ENCODE data around the gene TIMM17A.
A peak's percentile ranks its signal among the peaks of the same experiment; 100 is the strongest.
"Not testable (repeated sequence)": the region's sequence is repeated elsewhere in the genome, so short reads cannot be mapped to it uniquely, and the experiment has no call there.

The TIMM17A gene

DNA sequence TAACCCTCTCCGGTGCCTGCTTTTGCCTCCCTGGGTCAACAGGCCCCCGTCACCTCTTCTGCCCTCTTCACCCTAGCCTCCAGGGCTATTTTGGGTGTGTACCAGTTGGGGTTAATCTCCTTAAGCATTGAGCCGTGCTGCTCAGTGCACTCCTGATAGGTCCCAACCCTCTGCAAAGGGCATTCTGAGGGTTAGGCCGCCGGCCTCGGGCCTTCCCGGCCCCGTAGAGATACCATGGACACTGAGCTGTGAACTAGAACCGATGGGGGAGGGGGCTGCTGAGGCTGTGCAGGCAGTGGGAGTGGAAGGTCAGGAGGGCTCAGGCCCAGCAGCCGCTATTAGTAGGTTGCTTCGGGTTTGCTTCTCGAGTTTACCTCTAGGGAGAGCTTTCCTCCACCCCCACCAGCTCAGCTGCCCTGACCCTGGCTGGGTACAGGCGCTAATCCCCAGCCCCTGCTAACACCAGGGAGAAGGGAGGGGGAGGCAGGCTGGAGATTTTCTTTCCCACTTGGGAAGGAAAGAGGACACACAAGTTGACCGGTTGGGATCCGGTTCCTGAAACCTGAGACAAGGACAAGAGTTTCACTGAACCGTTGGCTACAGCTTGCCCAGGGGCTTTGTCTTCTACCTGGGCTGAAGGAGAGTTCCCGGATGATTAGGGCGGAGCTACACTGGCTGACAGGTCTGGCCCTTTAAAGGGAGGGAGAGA lies 13.7 kb upstream of the TIMM17A start:
- DNase-seq = no peak

DNA sequence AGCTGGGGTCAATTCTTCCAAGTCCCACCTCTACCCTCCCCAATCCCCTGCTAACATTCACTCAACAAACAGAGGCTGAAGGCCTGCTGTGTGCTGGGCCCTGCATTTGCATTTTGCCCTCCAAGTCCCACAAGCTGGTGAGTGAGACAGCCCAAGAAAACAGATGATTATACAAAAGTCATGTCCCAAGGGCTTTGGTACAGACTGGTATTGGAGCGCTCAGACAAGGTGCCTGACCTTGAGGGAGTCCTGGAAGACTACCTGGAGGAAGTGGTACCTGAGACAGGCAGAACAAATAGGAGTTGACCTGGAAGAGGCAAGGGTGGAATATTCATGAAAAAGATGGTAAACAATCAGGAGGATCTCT lies 13.2 kb upstream of the TIMM17A start:
- DNase-seq = no peak

DNA sequence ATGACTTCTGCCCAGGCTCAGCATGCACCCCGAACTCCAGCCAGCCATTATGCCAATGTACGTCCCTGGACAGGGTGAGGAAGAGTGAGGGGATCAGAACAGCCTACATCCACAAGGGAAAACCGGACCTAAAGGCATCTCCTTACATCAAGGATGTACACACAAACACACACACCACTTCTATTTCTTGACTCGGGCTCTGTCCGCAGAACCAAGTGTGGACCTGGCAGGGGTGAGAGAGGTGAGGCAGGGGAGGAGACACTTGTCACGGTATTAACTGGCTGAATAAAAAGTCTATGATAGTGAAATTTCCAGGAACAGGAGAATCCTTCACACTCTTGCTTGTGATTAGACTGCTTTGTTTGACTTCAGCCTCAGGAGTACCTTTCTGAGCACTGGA lies 11.3 kb upstream of the TIMM17A start:
- DNase-seq = no peak

DNA sequence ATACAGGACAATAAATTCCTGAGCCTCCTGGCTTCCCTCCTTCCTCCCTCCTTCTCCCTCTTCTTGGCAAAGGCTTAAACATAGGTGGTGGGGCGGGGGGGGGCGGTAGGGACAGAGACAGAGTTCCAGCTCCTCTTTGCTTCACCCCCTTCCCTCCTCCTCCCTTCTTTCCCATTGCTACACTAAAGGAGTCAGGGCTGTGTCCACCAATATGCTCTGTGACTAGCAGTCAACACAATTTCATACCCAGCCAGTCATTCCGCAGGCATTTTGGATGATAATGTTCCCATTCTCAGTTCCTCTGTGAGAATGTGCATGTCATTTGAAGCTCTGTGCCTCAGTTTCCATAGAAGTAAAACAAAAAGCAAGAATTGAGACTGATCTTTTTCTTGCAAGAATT lies 10.7 kb upstream of the TIMM17A start:
- DNase-seq = no peak

DNA sequence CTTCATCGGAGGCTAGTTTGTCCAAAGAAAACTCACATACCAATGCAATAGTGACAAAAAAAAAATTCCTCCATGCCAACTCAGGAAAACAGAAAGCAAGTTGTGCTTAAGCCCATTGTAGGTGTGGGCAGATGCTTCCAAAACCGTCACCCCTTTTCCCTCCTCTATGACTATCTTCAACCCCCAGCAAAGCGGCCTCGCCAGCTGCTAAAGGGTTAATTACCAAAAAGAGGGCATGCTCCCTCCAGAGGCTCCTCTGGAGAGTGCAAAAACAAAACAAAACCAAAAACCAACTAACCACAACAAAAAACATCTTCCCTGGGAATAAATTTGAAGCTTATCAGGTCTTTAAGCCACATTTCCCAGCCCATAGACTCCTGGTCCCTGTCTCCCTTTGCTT lies 10.1 kb upstream of the TIMM17A start:
- no peak for DNase-seq

DNA sequence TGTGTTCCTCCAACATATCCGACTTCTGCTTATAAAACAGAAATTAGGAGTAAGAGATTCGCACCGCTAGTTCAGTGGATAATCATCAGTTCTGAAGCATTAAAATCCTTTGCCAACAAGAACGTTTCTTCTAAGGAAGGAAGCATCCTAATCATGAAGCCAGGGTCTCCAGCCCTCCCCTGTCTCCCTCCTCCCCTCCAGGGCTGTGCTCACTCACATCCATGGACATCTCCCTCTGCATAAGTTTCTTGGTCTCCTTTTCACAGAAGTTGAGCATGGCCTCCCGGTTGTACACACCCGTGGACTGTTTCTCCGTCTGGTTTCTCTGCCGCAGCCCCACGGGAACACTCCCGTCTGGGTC lies 9.5 kb upstream of the TIMM17A start:
- DNase-seq = no peak

DNA sequence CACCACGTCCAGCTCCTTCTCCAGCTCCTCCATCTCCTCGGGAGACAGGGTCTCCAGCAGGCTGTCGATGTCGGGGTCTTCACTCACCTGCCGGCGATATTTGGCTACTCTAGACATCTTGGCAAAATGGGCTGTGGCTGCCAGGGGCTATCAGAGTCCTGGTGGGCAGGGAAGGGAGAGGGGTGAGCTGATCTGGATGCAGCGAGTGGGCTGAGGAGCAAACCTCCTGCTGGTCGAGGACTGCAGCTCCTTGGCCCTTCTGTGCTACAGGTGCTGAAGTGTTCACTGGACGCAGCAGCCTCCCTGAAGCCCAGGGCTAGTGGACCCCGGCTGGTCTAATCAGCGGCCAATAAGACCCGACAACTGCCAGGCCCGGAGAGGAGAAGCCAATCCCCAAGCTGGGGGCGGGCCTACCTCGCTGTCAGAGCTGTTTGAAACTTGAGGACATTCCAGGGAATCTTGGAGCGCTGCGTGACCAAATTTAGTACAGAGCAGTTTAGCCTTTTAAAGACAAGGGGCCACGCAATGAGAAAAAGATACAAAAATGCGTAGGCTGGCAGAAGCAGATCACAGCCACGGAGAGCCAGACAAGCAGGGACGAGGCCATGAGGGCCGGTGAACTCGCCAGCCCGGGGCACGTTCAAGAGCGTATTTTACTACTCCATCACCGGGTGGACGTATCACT lies 8.9 kb upstream of the TIMM17A start, which contains the start of gene LMOD1:
Gene LMOD1 (minus strand): TSS at position 325 of the 685 bp plus-strand sequence. CDS start 208 bp downstream, at position 117.
- DNase-seq = no peak

DNA sequence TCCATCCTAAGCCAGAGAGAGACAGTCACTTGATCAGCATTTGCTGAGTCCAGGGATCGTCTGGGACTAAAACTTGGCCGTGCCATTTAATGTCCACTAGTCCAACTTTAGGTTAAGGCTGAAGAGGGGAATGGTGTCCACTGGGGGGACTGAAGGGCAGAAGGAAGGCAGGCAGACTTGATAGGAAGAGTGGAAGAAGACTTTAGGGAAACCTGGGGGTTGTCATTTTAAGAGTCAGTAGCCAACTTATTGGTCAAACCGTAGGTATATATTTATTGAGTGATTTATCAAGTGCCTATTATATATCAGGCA lies 7.7 kb upstream of the TIMM17A start:
- DNase-seq = no peak

DNA sequence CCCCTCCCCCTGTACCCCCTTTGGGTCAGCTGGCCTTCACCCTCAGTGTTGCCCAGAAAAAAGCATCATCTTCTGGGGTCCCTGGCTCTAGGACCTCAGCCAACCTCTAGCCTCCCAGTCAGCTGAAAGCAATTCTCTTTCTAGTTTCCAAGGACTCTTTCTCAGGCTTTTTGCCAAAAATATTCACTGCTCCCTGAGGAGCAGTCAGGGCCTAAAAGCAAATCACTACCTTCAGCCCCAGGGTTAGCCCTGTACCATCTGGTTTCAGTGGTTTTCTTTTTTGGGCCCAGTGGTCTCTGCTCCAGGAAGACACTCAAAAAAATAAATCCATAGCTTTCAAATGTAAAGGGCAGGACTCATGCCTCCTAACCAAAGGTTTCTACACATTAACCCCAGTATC lies 5.8 kb upstream of the TIMM17A start:
- no peak for DNase-seq

DNA sequence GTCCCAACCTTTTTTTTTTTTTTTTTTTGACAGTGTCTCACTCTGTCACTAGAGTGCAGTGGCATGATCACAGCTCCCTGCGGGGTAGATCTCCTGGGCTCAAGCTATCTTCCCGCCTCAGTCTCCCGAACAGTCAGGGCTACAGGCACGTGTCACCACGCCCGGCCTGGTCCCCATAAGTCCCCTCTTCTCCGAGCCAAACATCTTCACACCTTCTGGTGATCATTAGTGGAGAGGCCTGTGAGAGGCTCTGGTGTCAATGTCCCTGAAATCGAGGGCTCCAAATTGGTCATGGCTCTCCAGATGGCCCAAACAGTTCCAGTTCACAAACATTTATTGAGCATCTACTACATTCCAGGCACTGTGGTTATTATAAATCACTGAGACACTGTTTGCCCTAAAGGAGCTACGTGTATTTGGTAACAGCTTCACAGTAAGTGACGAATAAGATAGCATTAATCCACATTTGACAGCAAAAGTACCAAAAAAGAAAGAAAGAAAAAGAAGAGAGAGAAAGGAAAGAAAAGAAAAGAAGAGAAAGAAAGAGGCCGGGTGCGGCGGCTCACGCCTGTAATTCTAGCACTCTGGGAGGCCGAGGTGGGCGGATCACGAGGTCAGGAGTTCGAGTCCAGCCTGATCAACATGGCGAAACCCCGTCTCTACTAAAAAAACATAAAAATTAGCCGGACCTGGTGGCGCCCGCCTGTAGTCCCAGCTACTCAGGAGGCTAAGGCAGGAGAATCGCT lies 867 bp upstream of the TIMM17A start:
- peak; percentile 19 for DNase-seq

DNA sequence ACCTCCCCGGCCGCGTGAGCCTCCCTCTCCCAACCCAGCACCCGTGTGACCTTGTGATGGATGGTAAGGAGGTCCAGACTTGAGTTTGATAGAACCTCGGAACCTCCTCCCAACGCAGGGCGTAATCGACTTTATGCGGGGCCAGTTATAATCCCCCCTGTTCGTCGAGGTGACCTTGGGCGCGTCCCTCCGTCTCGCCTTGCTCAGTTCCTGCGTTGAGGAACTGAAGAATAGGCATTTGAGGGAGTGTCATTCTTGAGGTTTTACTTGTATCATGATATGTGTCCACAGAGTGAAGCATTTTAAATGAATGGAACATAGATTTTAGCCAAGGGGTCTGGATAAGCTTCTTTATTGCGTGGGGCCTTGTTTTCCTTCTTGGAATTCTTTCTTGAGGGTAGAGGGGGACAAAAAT lies 433 bp downstream of the TIMM17A start:
- DNase-seq = no peak

DNA sequence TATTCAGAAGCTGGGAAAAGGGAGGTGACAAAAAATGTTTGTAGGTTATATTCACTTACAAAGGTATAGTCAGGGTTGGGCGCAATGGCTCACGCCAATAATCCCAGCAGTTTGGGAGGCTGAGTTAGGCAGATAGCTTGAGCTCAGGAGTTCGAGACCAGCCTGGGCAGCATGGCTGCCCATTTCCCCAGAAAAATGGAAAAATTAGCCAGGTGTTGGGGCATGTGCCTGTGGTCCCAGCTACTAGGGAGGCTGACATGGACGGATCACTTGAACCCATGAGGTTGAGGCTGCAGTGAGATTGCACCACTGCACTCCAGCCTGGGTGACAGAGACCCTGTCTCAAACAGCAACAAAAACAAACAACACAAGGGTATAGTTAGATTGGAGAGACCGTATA lies 3.0 kb downstream of the TIMM17A start:
- no peak for DNase-seq

DNA sequence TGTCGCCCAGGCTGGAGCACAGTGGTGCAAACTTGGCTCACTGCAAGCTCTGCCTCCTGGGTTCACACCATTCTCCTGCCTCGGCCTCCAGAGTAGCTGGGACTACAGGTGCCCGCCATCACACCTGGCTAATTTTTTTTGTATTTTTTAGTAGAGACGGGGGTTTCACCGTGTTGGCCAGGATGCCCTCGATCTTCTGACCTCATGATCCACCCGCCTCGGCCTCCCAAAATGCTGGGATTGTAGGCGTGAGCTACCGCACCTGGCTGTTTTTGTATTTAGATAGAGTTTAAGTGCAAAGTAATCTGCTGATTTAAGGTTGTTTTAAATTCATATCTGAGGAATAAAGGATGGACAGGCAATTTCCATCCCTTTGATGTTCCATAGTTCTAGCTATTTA lies 7.1 kb downstream of the TIMM17A start:
- not testable (repeated sequence) for DNase-seq

DNA sequence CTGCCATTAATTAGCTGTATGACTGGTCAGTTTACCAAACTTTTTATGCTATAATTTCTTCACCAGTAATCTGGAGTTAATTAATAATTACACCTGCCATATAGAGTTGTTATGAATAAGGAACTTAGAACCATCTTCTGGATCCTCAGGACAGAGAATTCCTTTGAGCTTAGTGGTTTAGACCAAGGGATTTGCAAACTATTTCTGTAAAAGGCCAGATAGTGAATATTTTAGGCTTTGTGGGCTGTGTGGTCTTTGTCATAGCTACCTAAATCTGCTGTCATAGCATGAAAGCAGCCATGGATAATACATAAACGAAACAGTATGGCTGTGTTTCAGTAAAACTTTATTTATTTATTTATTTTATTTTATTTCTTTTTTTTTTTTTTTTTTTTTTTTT lies 9.0 kb downstream of the TIMM17A start:
- DNase-seq = no peak

DNA sequence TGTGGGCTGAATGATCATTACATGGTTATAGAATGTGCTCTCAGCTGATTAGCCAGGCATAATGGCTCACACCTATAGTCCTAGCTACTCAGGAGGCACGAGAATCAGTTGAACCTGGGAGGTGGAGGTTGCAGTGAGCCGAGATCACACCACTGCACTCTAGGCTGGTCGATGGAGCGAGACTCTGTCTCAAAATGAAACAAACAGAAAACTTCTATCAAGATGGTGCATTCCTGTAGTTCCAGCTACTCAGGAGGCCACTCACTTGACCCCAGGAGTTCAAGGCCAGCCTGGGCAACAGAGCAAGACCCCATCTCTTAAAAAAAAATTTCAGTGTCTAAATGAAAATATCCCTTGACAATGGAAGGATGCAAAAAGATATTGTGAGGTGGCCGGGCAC lies 10.9 kb downstream of the TIMM17A start:
- DNase-seq = no peak

DNA sequence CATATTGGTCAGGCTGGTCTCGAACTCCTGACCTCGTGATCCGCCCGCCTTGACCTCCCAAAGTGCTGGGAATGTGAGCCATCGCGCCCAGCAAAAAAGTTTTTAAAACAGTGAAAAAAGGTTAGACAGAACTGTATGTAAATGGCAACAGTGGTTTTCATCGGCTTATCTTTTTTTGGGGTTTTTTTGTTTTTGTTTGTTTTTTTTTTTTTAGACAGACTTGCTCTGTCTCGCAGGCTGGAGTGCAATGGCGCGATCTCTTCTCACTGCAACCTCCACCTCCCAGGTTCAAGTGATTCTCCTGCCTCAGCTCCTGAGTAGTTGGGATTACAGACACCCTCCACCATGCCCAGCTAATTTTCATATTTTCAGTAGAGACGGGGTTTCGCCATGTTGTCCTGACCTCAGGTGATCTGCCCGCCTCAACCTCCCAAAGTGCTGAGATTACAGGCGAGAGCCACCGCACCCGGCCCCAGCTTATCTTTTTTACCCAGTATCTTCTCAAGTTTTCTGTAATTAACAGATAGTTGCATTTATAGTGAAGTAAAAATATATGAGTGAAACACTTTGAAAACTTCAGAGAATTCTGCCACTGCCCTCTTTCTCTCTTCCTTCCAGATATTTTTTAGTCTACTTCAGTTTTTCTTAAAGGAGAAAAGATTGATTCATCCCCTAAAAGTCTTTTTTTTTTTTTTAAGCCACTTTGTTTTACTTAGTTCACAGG lies 13.1 kb downstream of the TIMM17A start:
- no peak for DNase-seq

DNA sequence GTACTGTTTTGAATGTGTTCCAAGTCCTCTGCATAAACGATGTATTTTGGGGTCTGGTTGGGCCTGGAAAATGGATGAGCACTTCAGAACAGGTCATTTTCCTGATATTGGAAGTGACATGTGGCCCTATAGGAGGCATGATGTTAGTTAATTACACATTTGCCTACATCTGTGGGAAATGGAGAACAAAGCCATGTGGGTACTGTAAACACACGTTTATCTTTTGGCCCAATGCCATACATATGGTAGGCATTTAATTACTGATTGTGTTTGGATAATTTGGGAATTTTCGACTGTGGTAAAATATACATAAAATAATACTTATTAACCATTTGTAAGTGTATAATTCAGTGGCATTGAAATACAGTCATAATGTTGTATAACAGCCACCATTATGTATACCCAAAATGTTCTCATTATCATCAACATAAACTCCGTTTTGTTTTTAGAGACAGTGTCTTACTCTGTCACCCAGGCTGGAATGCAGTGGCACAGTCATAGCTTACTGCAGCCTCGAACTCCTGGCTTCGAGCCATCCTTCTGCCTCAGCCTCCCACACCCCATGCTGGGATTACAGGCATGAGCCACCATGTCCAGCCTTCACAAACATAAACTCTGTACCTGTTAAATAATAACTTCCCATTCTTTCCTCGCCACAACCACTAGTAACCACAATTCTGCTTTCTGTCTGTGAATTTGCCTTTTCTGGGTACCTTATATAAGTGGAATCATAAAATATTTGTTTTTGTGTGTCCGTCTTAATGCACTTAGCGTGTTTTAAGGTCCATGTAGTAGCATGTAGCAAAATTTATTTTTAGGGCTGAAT lies 15.2 kb downstream of the TIMM17A start:
- DNase-seq = no peak

DNA sequence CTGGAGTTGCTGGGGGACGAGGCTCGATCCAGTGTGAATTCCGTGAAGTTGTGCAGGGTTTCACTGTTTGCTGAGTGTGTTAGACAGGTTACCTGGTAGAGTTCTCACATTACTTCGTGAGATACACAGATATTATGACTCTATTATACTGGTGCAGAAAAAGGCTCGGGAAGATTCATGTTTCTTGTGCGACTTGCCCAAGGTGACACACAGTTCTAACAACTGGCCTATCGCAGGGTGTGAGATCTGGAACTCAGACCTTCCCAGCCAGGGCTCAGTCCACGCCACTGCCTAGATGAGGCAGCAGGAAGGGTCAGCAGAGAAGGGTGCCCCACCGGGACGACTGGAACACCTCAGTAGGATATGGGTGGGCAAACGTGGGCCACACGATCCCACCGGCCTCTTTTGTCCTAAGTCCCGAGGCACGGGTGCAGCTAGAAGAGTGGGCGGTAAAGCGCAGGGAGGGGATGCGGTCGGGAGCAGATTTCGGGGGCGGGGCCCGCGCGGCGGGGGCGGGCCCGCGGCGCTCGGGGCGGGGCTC lies 26.8 kb downstream of the TIMM17A start:
- peak; percentile 64 for DNase-seq

DNA sequence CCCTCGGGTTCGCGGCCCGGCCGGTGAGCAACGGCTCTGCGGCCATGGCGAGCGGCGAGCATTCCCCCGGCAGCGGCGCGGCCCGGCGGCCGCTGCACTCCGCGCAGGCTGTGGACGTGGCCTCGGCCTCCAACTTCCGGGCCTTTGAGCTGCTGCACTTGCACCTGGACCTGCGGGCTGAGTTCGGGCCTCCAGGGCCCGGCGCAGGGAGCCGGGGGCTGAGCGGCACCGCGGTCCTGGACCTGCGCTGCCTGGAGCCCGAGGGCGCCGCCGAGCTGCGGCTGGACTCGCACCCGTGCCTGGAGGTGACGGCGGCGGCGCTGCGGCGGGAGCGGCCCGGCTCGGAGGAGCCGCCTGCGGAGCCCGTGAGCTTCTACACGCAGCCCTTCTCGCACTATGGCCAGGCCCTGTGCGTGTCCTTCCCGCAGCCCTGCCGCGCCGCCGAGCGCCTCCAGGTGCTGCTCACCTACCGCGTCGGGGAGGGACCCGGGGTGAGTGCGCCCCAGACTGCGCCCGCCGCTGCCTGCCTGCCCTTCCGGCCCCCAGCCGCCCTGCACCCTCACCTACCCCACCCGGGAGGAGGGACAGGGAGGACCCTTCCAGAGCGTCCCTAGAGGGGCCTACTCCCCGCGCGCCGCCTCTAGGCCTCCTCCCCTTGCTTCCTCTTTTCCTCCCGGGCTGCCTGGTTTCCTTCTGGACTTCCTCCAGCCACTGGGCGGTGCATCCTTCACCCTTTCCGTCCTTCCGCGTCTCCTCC lies 27.5 kb downstream of the TIMM17A start, which contains the start of gene RNPEP:
Gene RNPEP (plus strand): TSS at position 26 of the 757 bp plus-strand sequence. CDS start 19 bp downstream, at position 45.
- peak; percentile 60 for DNase-seq

DNA sequence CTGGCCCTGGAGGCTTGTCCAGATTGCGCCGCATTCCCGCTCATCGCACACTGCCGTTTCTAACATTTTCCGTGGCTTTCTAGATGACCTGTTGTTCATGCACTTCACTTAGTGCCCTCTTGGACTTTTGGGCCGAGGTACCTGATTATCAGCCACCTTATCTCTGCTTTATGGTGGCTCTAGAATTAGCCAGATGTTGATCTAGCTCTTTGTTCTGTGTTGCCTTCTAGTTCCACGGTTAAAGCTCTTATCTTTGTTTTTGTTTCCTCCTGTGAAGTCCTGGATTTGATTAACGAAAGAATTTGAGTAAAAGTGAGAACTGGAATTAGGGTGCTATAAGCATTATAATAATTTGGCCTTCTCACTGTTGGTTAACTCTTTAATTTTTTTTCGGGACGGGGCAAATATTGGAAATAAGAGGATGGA lies 28.1 kb downstream of the TIMM17A start:
- DNase-seq = no peak

DNA sequence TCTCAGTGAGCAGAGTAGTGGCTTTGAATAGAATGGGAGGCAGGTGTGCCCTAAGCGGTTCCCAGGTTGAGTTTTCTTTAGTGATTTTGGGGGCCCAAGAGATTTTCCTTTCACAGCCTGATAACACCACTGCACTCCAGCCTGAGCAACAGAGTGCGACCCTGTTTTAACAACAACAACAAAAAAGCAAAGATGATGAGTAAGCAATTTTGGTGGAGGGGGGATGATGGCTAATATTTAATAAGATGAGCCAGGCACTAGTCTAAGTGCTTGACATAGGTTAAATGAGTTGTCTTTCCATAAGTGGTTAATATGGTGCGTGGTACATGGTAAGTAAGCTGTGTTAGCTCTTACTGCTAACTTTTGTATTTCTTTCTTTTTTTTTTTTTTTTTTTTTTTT lies 29.1 kb downstream of the TIMM17A start:
- no peak for DNase-seq

Measured in activated naive CD4-positive, alpha-beta T cell treated with anti-CD3 and anti-CD28 coated beads, Interleukin-2, amount 50 U/mL, for 16 hours (primary cell).